Smooth muscle cell (in vitro differentiated cells): ENCODE results near the gene C22orf15. TPM values are rescaled to one million over a fixed set of nuclear protein-coding genes. Genes with fewer than 3 reads are reported as not detected.
A peak's percentile ranks its signal among the peaks of the same experiment; 100 is the strongest.

Experiments used
- DNase-seq: peaks from one replicate; lab custom pipeline; 2025; ENCODE audit not compliant: unreplicated experiment; lab: John Stamatoyannopoulos, UW
- H2AFZ ChIP-seq: fragments of 200-600 bp; sonication (generic); 2 replicates; pipeline ENCODE4 v1.6.0; 2016; ENCODE audit warnings: antibody characterized with exemption, low read depth, mild to moderate bottlenecking
- H3F3A ChIP-seq: fragments of 200-600 bp; sonication (generic); 2 replicates; pipeline ENCODE4 v1.6.0; 2017; ENCODE audit warnings: antibody characterized with exemption, low read depth
- H3K27ac ChIP-seq: fragments of 200-600 bp; sonication (generic); 2 replicates; pipeline ENCODE4 v1.5.1; 2016; ENCODE audit warnings: low read depth, mild to moderate bottlenecking
- H3K27me3 ChIP-seq: fragments of 200-600 bp; sonication (generic); 2 replicates; pipeline ENCODE4 v1.6.1; 2016; ENCODE audit warnings: low read depth, mild to moderate bottlenecking
- H3K36me3 ChIP-seq: fragments of 200-600 bp; sonication (generic); 2 replicates; pipeline ENCODE4 v1.5.1; 2016; ENCODE audit warnings: low read depth
- H3K4me1 ChIP-seq: fragments of 200-600 bp; sonication (generic); 2 replicates; pipeline ENCODE4 v1.5.1; 2016; ENCODE audit warnings: low read depth
- H3K4me2 ChIP-seq: fragments of 200-600 bp; sonication (generic); 2 replicates; pipeline ENCODE4 v1.6.0; 2016; ENCODE audit warnings: mild to moderate bottlenecking
- H3K4me3 ChIP-seq: fragments of 200-600 bp; sonication (generic); 2 replicates; pipeline ENCODE4 v1.5.1; 2016; ENCODE audit warnings: mild to moderate bottlenecking
- H3K79me2 ChIP-seq: fragments of 200-600 bp; sonication (generic); 2 replicates; pipeline ENCODE4 v1.6.0; 2016; ENCODE audit warnings: low read depth, mild to moderate bottlenecking
- H3K9ac ChIP-seq: fragments of 200-600 bp; sonication (generic); 2 replicates; pipeline ENCODE4 v1.6.0; 2016; ENCODE audit warnings: low read depth
- H3K9me3 ChIP-seq: fragments of 200-600 bp; sonication (generic); replicated peaks from 2 replicates; pipeline ENCODE4 v1.5.1; 2016; ENCODE audit warnings: low read depth
- H4K20me1 ChIP-seq: fragments of 200-600 bp; sonication (generic); 2 replicates; pipeline ENCODE4 v1.6.0; 2016; ENCODE audit warnings: low read depth
- WGBS: methylation state at CpG from one replicate; pipeline ENCODE4 v1.1.7; 2016; ENCODE audit warnings: low lambda C conversion rate; 5-methylcytosine and 5-hydroxymethylcytosine counted together
- polyA plus RNA-seq: library from polyadenylated mRNA; unstranded; fragments of >200 nt; fragmentation: Nextera tagmentation; extraction: Ambion mirVana; gene quantifications from 2 replicates; pipeline ENCODE4 v1.2.1, GENCODE V29; 2016
- total RNA-seq: library from RNA; depleted of rRNA; stranded (reverse); fragments of >200 nt; gene quantifications from 2 replicates; pipeline ENCODE4 v1.2.3, GENCODE V29; 2014
- TF ChIP-seq, protein P1 (sequence below): fragments of 200-600 bp; sonication (generic); IDR thresholded peaks from 2 replicates; pipeline ENCODE4 v1.5.1; 2017; ENCODE audit warnings: borderline replicate concordance, mild to moderate bottlenecking, antibody characterized with exemption; ENCODE audit not compliant: insufficient read depth, poor library complexity, severe bottlenecking

Gene C22orf15
- total RNA-seq (not detected in 2 replicates), polyA plus RNA-seq (0.57 and 1.5 TPM in 2 replicates)

DNA sequence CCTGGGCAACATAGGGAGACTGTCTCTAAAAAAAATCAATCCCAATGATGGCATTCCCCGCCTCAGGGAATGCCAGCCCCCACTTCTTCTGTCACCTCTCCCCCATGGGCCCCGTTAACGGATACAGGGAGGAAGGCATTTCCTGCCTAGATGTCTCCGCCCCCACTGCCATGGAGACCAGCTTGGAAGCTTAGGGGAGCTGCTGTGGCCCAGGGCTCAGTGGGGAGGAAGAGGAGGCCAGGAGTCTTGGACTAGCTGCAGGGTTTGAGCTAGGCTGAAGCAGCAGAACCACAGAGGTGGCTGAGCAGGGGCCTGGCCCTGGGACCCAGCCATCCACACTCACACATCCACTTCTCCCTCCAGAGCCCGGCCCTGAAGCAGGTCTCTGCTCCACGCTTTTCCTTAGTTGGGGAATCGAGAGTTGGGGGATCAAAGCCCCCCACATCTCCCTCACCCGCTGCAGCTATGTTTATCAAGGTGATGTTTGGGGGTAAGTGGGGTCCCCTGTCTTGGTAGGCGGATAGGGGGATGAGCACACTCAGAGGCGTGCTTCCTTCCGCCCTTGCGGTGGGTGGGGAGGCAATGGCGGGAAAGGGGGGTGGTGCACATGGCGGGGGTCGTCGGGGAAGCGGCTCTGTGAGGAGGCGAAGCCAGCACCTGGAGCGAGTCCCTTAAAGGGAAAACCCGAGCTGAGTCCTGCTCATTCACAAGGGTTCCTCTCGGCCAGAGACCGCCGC lies at the start of gene C22orf15:
Gene C22orf15 (plus strand): TSS at position 149 of the 737 bp plus-strand sequence. CDS start 317 bp downstream, at position 466.
- H3K4me3 ChIP-seq: no peak within 1 kb of the TSS
- no peaks in the 10 kb centered on the region for H3F3A ChIP-seq
- peaks cover 19% of the 10 kb centered on the region for H4K20me1 ChIP-seq
- WGBS: 66% methylated on average over 23 of the region's 23 CpGs
- H3K9ac ChIP-seq: no peak within 1 kb of the TSS
- H3K27me3 ChIP-seq: no peaks in the 10 kb centered on the region
- TF ChIP-seq, protein P1, sequence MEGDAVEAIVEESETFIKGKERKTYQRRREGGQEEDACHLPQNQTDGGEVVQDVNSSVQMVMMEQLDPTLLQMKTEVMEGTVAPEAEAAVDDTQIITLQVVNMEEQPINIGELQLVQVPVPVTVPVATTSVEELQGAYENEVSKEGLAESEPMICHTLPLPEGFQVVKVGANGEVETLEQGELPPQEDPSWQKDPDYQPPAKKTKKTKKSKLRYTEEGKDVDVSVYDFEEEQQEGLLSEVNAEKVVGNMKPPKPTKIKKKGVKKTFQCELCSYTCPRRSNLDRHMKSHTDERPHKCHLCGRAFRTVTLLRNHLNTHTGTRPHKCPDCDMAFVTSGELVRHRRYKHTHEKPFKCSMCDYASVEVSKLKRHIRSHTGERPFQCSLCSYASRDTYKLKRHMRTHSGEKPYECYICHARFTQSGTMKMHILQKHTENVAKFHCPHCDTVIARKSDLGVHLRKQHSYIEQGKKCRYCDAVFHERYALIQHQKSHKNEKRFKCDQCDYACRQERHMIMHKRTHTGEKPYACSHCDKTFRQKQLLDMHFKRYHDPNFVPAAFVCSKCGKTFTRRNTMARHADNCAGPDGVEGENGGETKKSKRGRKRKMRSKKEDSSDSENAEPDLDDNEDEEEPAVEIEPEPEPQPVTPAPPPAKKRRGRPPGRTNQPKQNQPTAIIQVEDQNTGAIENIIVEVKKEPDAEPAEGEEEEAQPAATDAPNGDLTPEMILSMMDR: no peak
- no peak for DNase-seq
- peak within 1 kb of the TSS; percentile 73 for H3K4me2 ChIP-seq
- peaks cover 16% of the 10 kb centered on the region for H3K4me1 ChIP-seq
- no peaks in the 10 kb centered on the region for H3K36me3 ChIP-seq
- H3K79me2 ChIP-seq: no peaks in the 10 kb centered on the region
- H3K9me3 ChIP-seq: no peaks in the 10 kb centered on the region
- no peak within 1 kb of the TSS for H3K27ac ChIP-seq
- no peak within 1 kb of the TSS for H2AFZ ChIP-seq

GRCh38 chr22:23713696-23714595 lies 48.8 kb upstream of the C22orf15 start:
- H3K36me3 ChIP-seq: peaks cover 6% of the 10 kb centered on the region
- peaks cover 11% of the 10 kb centered on the region for H3K79me2 ChIP-seq
- 92% methylated on average over 28 of the region's 28 CpGs for WGBS
- TF ChIP-seq, protein P1: no peak
- no peaks in the 10 kb centered on the region for H3K27me3 ChIP-seq
- no peak for DNase-seq
- peaks cover under 1% of the 10 kb centered on the region for H4K20me1 ChIP-seq
- no peak overlapping the region for H3K27ac ChIP-seq
- H3K9me3 ChIP-seq: no peaks in the 10 kb centered on the region
- H3K4me2 ChIP-seq: no peak overlapping the region
- no peak overlapping the region for H2AFZ ChIP-seq
- no peak overlapping the region for H3K4me3 ChIP-seq
- no peaks in the 10 kb centered on the region for H3F3A ChIP-seq
- peaks cover 4% of the 10 kb centered on the region for H3K4me1 ChIP-seq
- no peak overlapping the region for H3K9ac ChIP-seq

DNA sequence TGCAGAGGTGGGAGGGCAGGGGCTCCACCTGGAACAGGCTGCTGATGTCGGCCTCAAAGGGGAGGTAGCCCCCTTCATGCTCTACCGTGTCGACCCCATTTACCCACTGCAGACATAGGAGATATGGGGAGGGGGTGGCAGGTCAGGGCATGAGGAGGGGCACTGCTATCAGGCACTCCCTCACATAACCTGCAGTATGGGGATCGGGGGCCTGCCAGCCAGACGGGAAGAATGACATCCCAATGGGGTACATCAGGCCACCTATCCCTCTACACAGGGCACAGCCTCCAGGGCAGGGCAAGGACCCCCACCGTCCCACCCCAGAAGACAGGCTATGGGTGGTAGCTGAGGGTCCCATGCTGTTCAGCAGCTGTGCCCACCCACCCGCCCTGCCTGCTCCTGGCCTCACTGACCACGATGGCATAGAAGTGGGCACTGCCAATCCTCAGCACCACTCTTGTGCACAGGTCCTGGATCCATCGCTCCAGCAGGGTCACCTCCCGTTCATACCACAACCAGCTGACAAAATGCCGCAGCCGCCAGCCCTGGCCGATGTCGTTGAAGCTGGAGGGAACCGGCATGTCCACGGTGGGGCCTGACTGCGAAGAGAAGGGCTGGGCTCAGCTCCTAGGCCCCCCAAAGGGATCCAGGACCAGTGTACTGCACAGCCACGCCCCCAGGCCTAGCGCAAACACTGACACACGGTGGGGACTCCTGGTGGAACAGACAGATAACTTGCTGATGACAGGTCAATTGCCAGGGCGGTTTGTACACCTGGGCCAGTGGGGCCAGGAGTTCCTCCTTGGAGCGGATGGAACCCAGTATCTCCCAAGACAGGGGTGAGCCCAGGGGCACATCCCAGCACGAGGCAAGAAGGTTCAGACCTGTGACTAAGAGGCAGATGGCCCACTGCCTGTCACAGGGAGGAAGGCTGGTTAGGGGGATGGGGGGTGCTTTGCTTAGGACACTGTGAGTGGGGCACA lies 47.9 kb upstream of the C22orf15 start:
- Histone ChIP-seq H3K4me2 (no peak overlapping the region), H3K79me2 (peaks cover 11% of the 10 kb centered on the region), H3K36me3 (no peaks in the 10 kb centered on the region), H3K9me3 (no peaks in the 10 kb centered on the region), H4K20me1 (no peaks in the 10 kb centered on the region), H3K4me3 (no peak overlapping the region), H3F3A (no peaks in the 10 kb centered on the region), H3K27me3 (no peaks in the 10 kb centered on the region), H3K4me1 (peaks cover 4% of the 10 kb centered on the region), H3K27ac (no peak overlapping the region), H3K9ac (no peak overlapping the region), H2AFZ (no peak overlapping the region)
- TF ChIP-seq, protein P1: no peak
- no peak for DNase-seq
- WGBS: 92% methylated on average over 17 of the region's 23 CpGs
